HEK293 (cell line): ENCODE measurements around the gene ELOVL2.
A peak's percentile ranks its signal among the peaks of the same experiment; 100 is the strongest.

Experiments
- CTCF ChIA-PET: fragments of 350-600 bp; formaldehyde crosslinking; extraction: SDS; loops from one replicate; lab custom pipeline; 2021; ENCODE audit warnings: antibody characterized with exemption; lab: Yijun Ruan, JAX
- POLR2A ChIA-PET: fragments of 300-600 bp; formaldehyde crosslinking; extraction: SDS; loops from one replicate; lab custom pipeline; 2020; ENCODE audit warnings: antibody characterized with exemption, inconsistent platforms; lab: Yijun Ruan, JAX
- H3K27ac ChIP-seq: fragments of 200-500 bp; sonication (Bioruptor generic); 2 replicates; pipeline ENCODE4 v1.5.1; 2014; ENCODE audit warnings: low read depth, low read length, control low read depth, inconsistent platforms; ENCODE audit errors: extremely low read depth
- H3K36me3 ChIP-seq, 2 experiments: fragments of 200-500 bp in 1 of 2; sonication (Bioruptor generic) in 1 of 2; 1 replicate in 1 of 2; 2 replicates in 1 of 2; pipeline ENCODE4 v1.5.1; 2014 to 2017; ENCODE audit warnings: inconsistent platforms in 2 of 2, low read length in 2 of 2; ENCODE audit not compliant: control insufficient read depth in 2 of 2, insufficient read depth in 1 of 2
- H3K4me1 ChIP-seq: fragments of 200-500 bp; sonication (Bioruptor generic); 2 replicates; pipeline ENCODE4 v1.5.1; 2014; ENCODE audit warnings: mild to moderate bottlenecking, low read length, inconsistent platforms; ENCODE audit not compliant: control insufficient read depth, insufficient read depth
- H3K4me3 ChIP-seq: 2 replicates; pipeline ENCODE4 v1.5.1; 2011; ENCODE audit warnings: low read depth, mild to moderate bottlenecking, control low read depth, low read length, moderate library complexity
- H3K9me3 ChIP-seq: fragments of 200-500 bp; sonication (Bioruptor generic); 2 replicates; pipeline ENCODE4 v1.5.1; 2014; ENCODE audit warnings: low read depth, low read length, inconsistent platforms; ENCODE audit not compliant: control insufficient read depth, insufficient read depth
- KLF16 ChIP-seq: fragments of 450-650 bp; formaldehyde crosslinking; IDR thresholded peaks from 2 replicates; pipeline ENCODE4 v1.5.1; 2017; ENCODE audit warnings: missing biosample characterization, missing genetic modification characterization
- MYNN ChIP-seq: fragments of 450-650 bp; formaldehyde crosslinking; IDR thresholded peaks from 2 replicates; pipeline ENCODE4 v1.5.1; 2016; ENCODE audit warnings: missing biosample characterization, missing genetic modification characterization, borderline replicate concordance
- TCF7L2 ChIP-seq: IDR thresholded peaks from 2 replicates; pipeline ENCODE4 v1.6.1; 2011; ENCODE audit warnings: low read depth, mild to moderate bottlenecking, inconsistent platforms, low read length, moderate library complexity, borderline replicate concordance
- YY1 ChIP-seq: fragments of 450-650 bp; formaldehyde crosslinking; IDR thresholded peaks from 2 replicates; pipeline ENCODE4 v1.5.1; 2018; ENCODE audit warnings: missing biosample characterization, missing genetic modification characterization
- ZBTB17 ChIP-seq: fragments of 450-650 bp; formaldehyde crosslinking; IDR thresholded peaks from 2 replicates; pipeline ENCODE4 v1.5.1; 2016; ENCODE audit warnings: missing biosample characterization, missing genetic modification characterization
- ZBTB48 ChIP-seq: fragments of 450-650 bp; formaldehyde crosslinking; IDR thresholded peaks from 2 replicates; pipeline ENCODE4 v1.5.1; 2016; ENCODE audit warnings: missing biosample characterization, missing genetic modification characterization
- ZNF132 ChIP-seq: fragments of 450-650 bp; formaldehyde crosslinking; IDR thresholded peaks from 2 replicates; pipeline ENCODE4 v1.5.1; 2017; ENCODE audit warnings: missing biosample characterization, missing genetic modification characterization, borderline replicate concordance
- ZNF146 ChIP-seq: fragments of 450-650 bp; formaldehyde crosslinking; IDR thresholded peaks from 2 replicates; pipeline ENCODE4 v1.5.1; 2016; ENCODE audit warnings: missing biosample characterization, missing genetic modification characterization
- ZNF16 ChIP-seq: fragments of 450-650 bp; formaldehyde crosslinking; IDR thresholded peaks from 2 replicates; pipeline ENCODE4 v1.5.1; 2016; ENCODE audit warnings: low read depth, missing biosample characterization, missing genetic modification characterization
- ZNF214 ChIP-seq: fragments of 450-650 bp; formaldehyde crosslinking; IDR thresholded peaks from 2 replicates; pipeline ENCODE4 v1.5.1; 2017; ENCODE audit warnings: missing biosample characterization, mild to moderate bottlenecking, missing genetic modification characterization, borderline replicate concordance
- ZNF239 ChIP-seq: fragments of 450-650 bp; formaldehyde crosslinking; IDR thresholded peaks from 2 replicates; pipeline ENCODE4 v1.5.1; 2016; ENCODE audit warnings: missing biosample characterization, missing genetic modification characterization
- ZNF302 ChIP-seq: fragments of 450-650 bp; formaldehyde crosslinking; IDR thresholded peaks from 2 replicates; pipeline ENCODE4 v1.5.1; 2016; ENCODE audit warnings: missing biosample characterization, missing genetic modification characterization, low read depth
- ZNF37A ChIP-seq: fragments of 450-650 bp; IDR thresholded peaks from 2 replicates; pipeline ENCODE4 v1.5.1; 2018; ENCODE audit warnings: missing biosample characterization, missing genetic modification characterization
- ZNF514 ChIP-seq: fragments of 450-650 bp; formaldehyde crosslinking; IDR thresholded peaks from 2 replicates; pipeline ENCODE4 v1.5.1; 2016; ENCODE audit warnings: missing biosample characterization, missing genetic modification characterization
- ZNF596 ChIP-seq: fragments of 450-650 bp; IDR thresholded peaks from 2 replicates; pipeline ENCODE4 v1.5.0; 2018; ENCODE audit warnings: missing biosample characterization, mild to moderate bottlenecking, missing genetic modification characterization, moderate library complexity
- ZNF600 ChIP-seq: fragments of 450-650 bp; formaldehyde crosslinking; IDR thresholded peaks from 2 replicates; pipeline ENCODE4 v1.5.1; 2016; ENCODE audit warnings: missing biosample characterization, missing genetic modification characterization
- ZNF701 ChIP-seq: fragments of 450-650 bp; formaldehyde crosslinking; IDR thresholded peaks from 2 replicates; pipeline ENCODE4 v1.5.1; 2016; ENCODE audit warnings: missing biosample characterization, missing genetic modification characterization
- ZNF747 ChIP-seq: fragments of 450-650 bp; formaldehyde crosslinking; IDR thresholded peaks from 2 replicates; pipeline ENCODE4 v1.5.1; 2016; ENCODE audit warnings: missing biosample characterization, missing genetic modification characterization
- TF ChIP-seq, protein P1 (sequence below): fragments of 450-650 bp; formaldehyde crosslinking; IDR thresholded peaks from 2 replicates; pipeline ENCODE4 v1.5.1; 2016; ENCODE audit warnings: missing biosample characterization, missing genetic modification characterization, borderline replicate concordance
- TF ChIP-seq, protein P2 (sequence below): fragments of 450-650 bp; formaldehyde crosslinking; IDR thresholded peaks from 2 replicates; pipeline ENCODE4 v1.5.1; 2016; ENCODE audit warnings: missing biosample characterization, missing genetic modification characterization
- TF ChIP-seq, protein P3 (sequence below): fragments of 450-650 bp; formaldehyde crosslinking; IDR thresholded peaks from 2 replicates; pipeline ENCODE4 v1.5.1; 2017; ENCODE audit warnings: missing biosample characterization, mild to moderate bottlenecking, missing genetic modification characterization, moderate library complexity
- TF ChIP-seq, protein P4 (sequence below): fragments of 450-650 bp; IDR thresholded peaks from 2 replicates; pipeline ENCODE4 v1.5.1; 2018; ENCODE audit warnings: missing biosample characterization, missing genetic modification characterization

The ELOVL2 gene

DNA sequence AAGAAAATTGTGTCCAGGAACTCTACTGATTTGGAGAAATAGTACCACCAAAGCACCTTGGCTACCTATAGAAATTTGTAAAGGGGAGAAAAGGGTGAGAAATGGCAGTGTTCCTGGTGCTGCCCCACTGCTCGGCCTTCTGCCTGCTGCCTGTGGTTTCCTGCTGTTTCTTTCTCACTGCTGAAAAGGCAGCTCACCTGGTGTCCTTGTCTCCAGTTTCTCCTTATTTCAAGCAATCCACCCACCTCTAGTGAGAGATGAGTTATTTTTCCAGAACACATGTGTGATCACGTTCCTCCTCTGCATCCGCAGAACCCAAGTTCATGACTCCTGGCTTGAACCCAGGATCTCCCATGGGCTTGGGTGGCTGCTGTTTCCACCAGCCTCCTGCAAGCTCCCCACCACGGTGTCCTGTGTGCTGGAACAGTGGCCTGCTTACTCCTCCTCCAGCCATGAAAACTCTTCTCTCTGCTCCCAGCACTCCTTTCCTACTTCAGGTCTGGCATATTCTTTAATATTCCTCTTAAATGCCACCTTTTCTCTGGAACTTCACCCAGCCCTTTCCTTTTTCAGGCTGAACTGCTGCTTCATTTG, 48.9 kb downstream of the ELOVL2 start:
- H3K4me3 ChIP-seq, result no peak overlapping the region
- TF ChIP-seq, protein P1, sequence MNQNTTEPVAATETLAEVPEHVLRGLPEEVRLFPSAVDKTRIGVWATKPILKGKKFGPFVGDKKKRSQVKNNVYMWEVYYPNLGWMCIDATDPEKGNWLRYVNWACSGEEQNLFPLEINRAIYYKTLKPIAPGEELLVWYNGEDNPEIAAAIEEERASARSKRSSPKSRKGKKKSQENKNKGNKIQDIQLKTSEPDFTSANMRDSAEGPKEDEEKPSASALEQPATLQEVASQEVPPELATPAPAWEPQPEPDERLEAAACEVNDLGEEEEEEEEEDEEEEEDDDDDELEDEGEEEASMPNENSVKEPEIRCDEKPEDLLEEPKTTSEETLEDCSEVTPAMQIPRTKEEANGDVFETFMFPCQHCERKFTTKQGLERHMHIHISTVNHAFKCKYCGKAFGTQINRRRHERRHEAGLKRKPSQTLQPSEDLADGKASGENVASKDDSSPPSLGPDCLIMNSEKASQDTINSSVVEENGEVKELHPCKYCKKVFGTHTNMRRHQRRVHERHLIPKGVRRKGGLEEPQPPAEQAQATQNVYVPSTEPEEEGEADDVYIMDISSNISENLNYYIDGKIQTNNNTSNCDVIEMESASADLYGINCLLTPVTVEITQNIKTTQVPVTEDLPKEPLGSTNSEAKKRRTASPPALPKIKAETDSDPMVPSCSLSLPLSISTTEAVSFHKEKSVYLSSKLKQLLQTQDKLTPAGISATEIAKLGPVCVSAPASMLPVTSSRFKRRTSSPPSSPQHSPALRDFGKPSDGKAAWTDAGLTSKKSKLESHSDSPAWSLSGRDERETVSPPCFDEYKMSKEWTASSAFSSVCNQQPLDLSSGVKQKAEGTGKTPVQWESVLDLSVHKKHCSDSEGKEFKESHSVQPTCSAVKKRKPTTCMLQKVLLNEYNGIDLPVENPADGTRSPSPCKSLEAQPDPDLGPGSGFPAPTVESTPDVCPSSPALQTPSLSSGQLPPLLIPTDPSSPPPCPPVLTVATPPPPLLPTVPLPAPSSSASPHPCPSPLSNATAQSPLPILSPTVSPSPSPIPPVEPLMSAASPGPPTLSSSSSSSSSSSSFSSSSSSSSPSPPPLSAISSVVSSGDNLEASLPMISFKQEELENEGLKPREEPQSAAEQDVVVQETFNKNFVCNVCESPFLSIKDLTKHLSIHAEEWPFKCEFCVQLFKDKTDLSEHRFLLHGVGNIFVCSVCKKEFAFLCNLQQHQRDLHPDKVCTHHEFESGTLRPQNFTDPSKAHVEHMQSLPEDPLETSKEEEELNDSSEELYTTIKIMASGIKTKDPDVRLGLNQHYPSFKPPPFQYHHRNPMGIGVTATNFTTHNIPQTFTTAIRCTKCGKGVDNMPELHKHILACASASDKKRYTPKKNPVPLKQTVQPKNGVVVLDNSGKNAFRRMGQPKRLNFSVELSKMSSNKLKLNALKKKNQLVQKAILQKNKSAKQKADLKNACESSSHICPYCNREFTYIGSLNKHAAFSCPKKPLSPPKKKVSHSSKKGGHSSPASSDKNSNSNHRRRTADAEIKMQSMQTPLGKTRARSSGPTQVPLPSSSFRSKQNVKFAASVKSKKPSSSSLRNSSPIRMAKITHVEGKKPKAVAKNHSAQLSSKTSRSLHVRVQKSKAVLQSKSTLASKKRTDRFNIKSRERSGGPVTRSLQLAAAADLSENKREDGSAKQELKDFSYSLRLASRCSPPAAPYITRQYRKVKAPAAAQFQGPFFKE (tag by site-specific recombination), result no peak
- TF ChIP-seq ZNF747, result no peak
- no peak for TF ChIP-seq ZNF514 (tag by site-specific recombination)
- no peak for TF ChIP-seq ZNF214
- no peak for TF ChIP-seq MYNN (tag by site-specific recombination)
- no peak for TF ChIP-seq ZNF596 (tag by site-specific recombination)
- TF ChIP-seq ZNF302 (tag by site-specific recombination), result no peak
- TF ChIP-seq, protein P2, sequence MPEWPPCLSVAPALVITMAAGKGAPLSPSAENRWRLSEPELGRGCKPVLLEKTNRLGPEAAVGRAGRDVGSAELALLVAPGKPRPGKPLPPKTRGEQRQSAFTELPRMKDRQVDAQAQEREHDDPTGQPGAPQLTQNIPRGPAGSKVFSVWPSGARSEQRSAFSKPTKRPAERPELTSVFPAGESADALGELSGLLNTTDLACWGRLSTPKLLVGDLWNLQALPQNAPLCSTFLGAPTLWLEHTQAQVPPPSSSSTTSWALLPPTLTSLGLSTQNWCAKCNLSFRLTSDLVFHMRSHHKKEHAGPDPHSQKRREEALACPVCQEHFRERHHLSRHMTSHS (tag by site-specific recombination), result no peak
- no peak for TF ChIP-seq ZNF37A (tag by site-specific recombination)
- no peak for TF ChIP-seq ZNF146 (tag by site-specific recombination)
- ChIA-PET CTCF (no interaction called here), POLR2A (interaction anchor here (0.6 kb wide), 1 partner anchor 472 kb away, joined by 4 read pairs; no protein-coding TSS in a partner anchor)
- peaks cover 0 to 5% of the 10 kb centered on the region in 2 experiments; a peak in 1 of 3 replicates for H3K36me3 ChIP-seq
- H3K27ac ChIP-seq, result no peak overlapping the region
- no peaks in the 10 kb centered on the region for H3K9me3 ChIP-seq
- peaks cover 2% of the 10 kb centered on the region; the same call in 1 of the 2 replicates for H3K4me1 ChIP-seq

DNA sequence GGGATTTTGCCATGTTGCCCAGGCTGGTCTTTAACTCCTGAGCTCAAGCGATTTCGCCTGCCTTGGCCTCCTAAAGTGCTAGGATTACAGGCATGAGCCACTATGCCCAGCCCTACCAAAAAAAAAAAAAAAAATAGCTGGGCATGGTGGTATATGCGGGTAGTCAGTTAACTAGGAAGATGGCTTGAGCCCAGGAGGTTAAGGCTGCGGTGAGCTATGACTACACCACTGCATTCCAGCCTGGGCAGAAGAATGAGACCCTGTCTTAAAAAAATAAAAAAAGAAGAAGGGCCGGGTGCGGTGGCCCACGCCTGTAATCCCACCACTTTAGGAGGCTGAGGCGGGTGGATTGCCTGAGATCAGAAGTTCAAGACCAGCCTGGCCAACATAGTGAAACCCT, 50.2 kb downstream of the ELOVL2 start:
- CTCF ChIA-PET, result interaction anchor here (0.7 kb wide), 1 partner anchor 521 kb away, joined by 4 read pairs; no protein-coding TSS in a partner anchor
- POLR2A ChIA-PET, result no interaction called here
- H3K36me3 ChIP-seq, result peaks cover 0 to 3% of the 10 kb centered on the region in 2 experiments; a peak in 1 of 3 replicates
- H3K9me3 ChIP-seq, result no peaks in the 10 kb centered on the region
- TF ChIP-seq TCF7L2, result no peak
- TF ChIP-seq, protein P3, sequence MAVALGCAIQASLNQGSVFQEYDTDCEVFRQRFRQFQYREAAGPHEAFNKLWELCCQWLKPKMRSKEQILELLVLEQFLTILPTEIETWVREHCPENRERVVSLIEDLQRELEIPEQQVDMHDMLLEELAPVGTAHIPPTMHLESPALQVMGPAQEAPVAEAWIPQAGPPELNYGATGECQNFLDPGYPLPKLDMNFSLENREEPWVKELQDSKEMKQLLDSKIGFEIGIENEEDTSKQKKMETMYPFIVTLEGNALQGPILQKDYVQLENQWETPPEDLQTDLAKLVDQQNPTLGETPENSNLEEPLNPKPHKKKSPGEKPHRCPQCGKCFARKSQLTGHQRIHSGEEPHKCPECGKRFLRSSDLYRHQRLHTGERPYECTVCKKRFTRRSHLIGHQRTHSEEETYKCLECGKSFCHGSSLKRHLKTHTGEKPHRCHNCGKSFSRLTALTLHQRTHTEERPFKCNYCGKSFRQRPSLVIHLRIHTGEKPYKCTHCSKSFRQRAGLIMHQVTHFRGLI, result peak; percentile 42; the same call in 1 of the 2 replicates
- H3K4me1 ChIP-seq, result no peaks in the 10 kb centered on the region
- no peak overlapping the region for H3K4me3 ChIP-seq
- no peak overlapping the region for H3K27ac ChIP-seq

DNA sequence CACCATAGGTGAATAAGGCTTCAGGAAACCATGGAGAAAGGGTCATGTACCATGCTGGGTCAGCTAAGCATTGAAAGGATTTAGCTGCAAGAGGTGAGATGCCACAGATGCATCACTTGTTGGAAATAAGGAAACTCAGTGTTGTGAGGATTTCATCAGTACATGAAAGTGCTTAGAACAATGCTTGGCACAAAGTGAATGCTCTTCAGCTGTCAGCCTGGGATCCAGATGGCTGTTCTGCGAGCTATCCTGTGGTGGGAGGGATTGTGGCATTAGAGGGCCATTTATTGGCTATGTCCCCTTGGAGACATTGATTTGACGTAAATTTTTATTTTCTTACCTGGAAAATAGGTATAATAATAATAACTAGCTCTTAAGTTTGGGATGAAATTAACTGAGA, 53.0 kb downstream of the ELOVL2 start:
- ChIA-PET CTCF (interaction anchor here (0.7 to 1.8 kb wide), 3 partner anchors 36 to 1079 kb away, joined by 3 to 8 read pairs (median 3); no protein-coding TSS in a partner anchor), POLR2A (interaction anchor here (0.5 to 0.6 kb wide), 2 partner anchors 664 to 1239 kb away, joined by 3 to 9 read pairs; no protein-coding TSS in a partner anchor)
- Histone ChIP-seq H3K27ac (no peak overlapping the region), H3K9me3 (no peaks in the 10 kb centered on the region), H3K4me3 (no peak overlapping the region), H3K36me3 (peaks cover 0 to 6% of the 10 kb centered on the region in 2 experiments; a peak in 1 of 3 replicates), H3K4me1 (no peaks in the 10 kb centered on the region)
- TF ChIP-seq ZNF239 (tag by site-specific recombination) (no peak), KLF16 (tag by site-specific recombination) (no peak), ZNF146 (tag by site-specific recombination) (no peak), ZNF701 (tag by site-specific recombination) (no peak), ZNF16 (tag by site-specific recombination) (no peak), ZNF600 (tag by site-specific recombination) (no peak), ZBTB48 (tag by site-specific recombination) (no peak), ZBTB17 (no peak), ZNF132 (no peak), YY1 (tag by site-specific recombination) (no peak)
- TF ChIP-seq, protein P4, sequence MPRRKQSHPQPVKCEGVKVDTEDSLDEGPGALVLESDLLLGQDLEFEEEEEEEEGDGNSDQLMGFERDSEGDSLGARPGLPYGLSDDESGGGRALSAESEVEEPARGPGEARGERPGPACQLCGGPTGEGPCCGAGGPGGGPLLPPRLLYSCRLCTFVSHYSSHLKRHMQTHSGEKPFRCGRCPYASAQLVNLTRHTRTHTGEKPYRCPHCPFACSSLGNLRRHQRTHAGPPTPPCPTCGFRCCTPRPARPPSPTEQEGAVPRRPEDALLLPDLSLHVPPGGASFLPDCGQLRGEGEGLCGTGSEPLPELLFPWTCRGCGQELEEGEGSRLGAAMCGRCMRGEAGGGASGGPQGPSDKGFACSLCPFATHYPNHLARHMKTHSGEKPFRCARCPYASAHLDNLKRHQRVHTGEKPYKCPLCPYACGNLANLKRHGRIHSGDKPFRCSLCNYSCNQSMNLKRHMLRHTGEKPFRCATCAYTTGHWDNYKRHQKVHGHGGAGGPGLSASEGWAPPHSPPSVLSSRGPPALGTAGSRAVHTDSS, result no peak
